Lung (tissue), 12 donors: ENCODE data around the gene HOXB9. TPM values are rescaled to one million over a fixed set of nuclear protein-coding genes. Genes with fewer than 3 reads are reported as not detected.

Experiments
- ATAC-seq: fragments of 200-7000 bp; cut with Tn5 transposase; one replicate; pipeline ENCODE4 v1.9.1; 2020; ENCODE audit warnings: moderate number of reproducible peaks; ENCODE audit not compliant: insufficient read depth, low FRiP score
- DNase-seq, 3 donors: peaks; one replicate each; pipeline ENCODE4 v3.0.0-alpha.2; 2013 to 2017
- H3K27ac ChIP-seq, 2 donors: one replicate each; pipeline ENCODE4 v1.5.1; 2013; ENCODE audit warnings: mild to moderate bottlenecking in 2 of 2, moderate library complexity in 2 of 2, control low read depth in 1 of 2, inconsistent platforms in 1 of 2, low read depth in 1 of 2, low read length in 1 of 2
- H3K27me3 ChIP-seq, 3 donors: one replicate each; pipeline ENCODE4 v1.5.1; 2013; ENCODE audit warnings: low read length in 2 of 3; ENCODE audit not compliant: control insufficient read depth in 3 of 3, insufficient read depth in 3 of 3
- H3K36me3 ChIP-seq, 4 donors: one replicate each; pipeline ENCODE4 v1.5.1; 2013; ENCODE audit warnings: low read length in 4 of 4, mild to moderate bottlenecking in 1 of 4, moderate library complexity in 1 of 4; ENCODE audit not compliant: control insufficient read depth in 4 of 4, insufficient read depth in 4 of 4
- H3K4me1 ChIP-seq, 5 donors: one replicate each; pipeline ENCODE4 v1.5.1; 2013; ENCODE audit warnings: low read length in 5 of 5, mild to moderate bottlenecking in 2 of 5, moderate library complexity in 1 of 5; ENCODE audit not compliant: control insufficient read depth in 5 of 5, insufficient read depth in 5 of 5
- H3K4me3 ChIP-seq: one replicate; pipeline ENCODE4 v1.5.1; 2013; ENCODE audit warnings: mild to moderate bottlenecking, control low read depth, moderate library complexity
- H3K9ac ChIP-seq, 2 donors: one replicate each; pipeline ENCODE4 v1.5.1; 2013; ENCODE audit warnings: low read length in 2 of 2, control low read depth in 1 of 2; ENCODE audit not compliant: insufficient read depth in 1 of 2
- H3K9me3 ChIP-seq, 4 donors: one replicate each; pipeline ENCODE4 v1.5.1; 2013; ENCODE audit warnings: low read length in 3 of 4, mild to moderate bottlenecking in 1 of 4, moderate library complexity in 1 of 4; ENCODE audit not compliant: control insufficient read depth in 4 of 4, insufficient read depth in 3 of 4
- WGBS, 2 donors: extraction: QIAGEN DNeasy Blood & Tissue Kit; methylation state at CpG; one replicate each; pipeline ENCODE4 v1.1.7; 2013; 5-methylcytosine and 5-hydroxymethylcytosine counted together
- polyA plus RNA-seq, 2 donors: library from polyadenylated mRNA; stranded (reverse); fragments of 200-250 nt; gene quantifications; one replicate each; pipeline ENCODE4 v1.2.1, GENCODE V29; 2013
- total RNA-seq, 2 donors: library from RNA; depleted of rRNA in 1 of 2; stranded (reverse); fragments of >200 nt in 1 of 2; gene quantifications; one replicate each; pipeline ENCODE4 v1.2.1, GENCODE V29; 2014 to 2021
- TF ChIP-seq, protein P1 (sequence below): IDR thresholded peaks from 2 replicates; pipeline ENCODE4 v1.5.1; 2012; ENCODE audit warnings: mild to moderate bottlenecking; ENCODE audit errors: control extremely low read depth, extremely low read depth
- donor health status: control.
- donor health status: control.
- donor health status: Bipolar disorder and iron deficiency.
- donor health status: healthy.
- donor health status: DM: yes; HTN: yes; CAD: no.

Gene HOXB9
- total and polyA plus RNA-seq, 4 donors: 0.18 TPM; not detected in 3

DNA sequence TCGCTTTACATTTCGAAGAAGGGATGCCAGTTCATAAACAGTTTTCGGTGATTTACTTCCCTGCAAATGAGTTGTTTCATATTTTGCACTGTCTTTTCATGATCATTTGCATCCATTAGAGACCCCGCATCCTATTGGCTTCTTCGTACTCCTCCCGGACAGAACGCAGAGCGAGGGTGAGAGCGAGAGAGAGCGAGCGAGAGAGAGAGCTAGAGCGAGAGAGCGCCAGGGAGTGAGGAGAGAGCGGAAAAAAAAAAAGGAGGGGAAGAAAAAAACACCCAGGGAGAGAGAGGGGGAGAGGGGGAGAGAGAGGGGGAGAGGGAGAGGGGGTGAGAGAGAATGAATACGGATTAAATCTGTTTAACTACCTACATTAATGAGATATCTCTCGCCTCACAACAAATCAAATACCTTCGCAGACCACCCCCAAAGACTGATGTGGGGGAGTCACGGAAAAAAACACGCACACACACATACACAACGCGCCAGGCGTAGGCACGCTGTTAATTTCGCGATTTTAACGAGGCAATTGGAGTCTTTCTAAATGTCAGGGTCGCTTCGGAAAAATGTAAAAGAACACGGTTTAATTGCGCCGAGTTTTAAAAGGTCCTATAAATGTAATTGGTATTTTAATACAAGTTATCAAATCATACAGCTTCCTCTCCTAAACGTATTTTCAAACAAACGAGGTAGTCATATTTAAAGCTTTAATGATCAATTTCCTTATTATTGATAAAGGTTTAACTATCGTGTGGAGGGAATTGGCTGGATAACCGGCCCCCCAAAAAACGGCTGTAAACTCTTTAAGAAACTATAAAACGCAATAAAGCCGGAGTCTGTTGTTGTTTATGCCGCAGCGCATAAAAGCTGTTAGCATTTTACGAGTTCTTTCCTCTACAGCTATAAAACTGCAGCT is 10.9 kb downstream of the HOXB9 start, which contains the start of gene HOXB8:
Gene HOXB8 (minus strand): TSS at position 246 of the 916 bp plus-strand sequence. CDS start 588 bp downstream, outside the sequence.
- H3K4me1 ChIP-seq: peaks cover 0 to 25% (median 4%) of the 10 kb centered on the region in 5 donors
- 12 to 16% methylated on average over 41 of the region's 41 CpGs for WGBS, 2 donors
- H3K9me3 ChIP-seq: peaks cover 0 to 2% (median 0%) of the 10 kb centered on the region in 4 donors
- ATAC-seq (no peak), DNase-seq (peak in 1 of 3 donors; percentile 57)
- H3K36me3 ChIP-seq: no peaks in the 10 kb centered on the region
- no peak within 1 kb of the TSS for H3K27ac ChIP-seq
- H3K27me3 ChIP-seq: peaks cover 12 to 87% (median 68%) of the 10 kb centered on the region in 3 donors
- TF ChIP-seq, protein P1, sequence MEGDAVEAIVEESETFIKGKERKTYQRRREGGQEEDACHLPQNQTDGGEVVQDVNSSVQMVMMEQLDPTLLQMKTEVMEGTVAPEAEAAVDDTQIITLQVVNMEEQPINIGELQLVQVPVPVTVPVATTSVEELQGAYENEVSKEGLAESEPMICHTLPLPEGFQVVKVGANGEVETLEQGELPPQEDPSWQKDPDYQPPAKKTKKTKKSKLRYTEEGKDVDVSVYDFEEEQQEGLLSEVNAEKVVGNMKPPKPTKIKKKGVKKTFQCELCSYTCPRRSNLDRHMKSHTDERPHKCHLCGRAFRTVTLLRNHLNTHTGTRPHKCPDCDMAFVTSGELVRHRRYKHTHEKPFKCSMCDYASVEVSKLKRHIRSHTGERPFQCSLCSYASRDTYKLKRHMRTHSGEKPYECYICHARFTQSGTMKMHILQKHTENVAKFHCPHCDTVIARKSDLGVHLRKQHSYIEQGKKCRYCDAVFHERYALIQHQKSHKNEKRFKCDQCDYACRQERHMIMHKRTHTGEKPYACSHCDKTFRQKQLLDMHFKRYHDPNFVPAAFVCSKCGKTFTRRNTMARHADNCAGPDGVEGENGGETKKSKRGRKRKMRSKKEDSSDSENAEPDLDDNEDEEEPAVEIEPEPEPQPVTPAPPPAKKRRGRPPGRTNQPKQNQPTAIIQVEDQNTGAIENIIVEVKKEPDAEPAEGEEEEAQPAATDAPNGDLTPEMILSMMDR: no peak
- no peak within 1 kb of the TSS for H3K4me3 ChIP-seq
- no peak within 1 kb of the TSS for H3K9ac ChIP-seq

DNA sequence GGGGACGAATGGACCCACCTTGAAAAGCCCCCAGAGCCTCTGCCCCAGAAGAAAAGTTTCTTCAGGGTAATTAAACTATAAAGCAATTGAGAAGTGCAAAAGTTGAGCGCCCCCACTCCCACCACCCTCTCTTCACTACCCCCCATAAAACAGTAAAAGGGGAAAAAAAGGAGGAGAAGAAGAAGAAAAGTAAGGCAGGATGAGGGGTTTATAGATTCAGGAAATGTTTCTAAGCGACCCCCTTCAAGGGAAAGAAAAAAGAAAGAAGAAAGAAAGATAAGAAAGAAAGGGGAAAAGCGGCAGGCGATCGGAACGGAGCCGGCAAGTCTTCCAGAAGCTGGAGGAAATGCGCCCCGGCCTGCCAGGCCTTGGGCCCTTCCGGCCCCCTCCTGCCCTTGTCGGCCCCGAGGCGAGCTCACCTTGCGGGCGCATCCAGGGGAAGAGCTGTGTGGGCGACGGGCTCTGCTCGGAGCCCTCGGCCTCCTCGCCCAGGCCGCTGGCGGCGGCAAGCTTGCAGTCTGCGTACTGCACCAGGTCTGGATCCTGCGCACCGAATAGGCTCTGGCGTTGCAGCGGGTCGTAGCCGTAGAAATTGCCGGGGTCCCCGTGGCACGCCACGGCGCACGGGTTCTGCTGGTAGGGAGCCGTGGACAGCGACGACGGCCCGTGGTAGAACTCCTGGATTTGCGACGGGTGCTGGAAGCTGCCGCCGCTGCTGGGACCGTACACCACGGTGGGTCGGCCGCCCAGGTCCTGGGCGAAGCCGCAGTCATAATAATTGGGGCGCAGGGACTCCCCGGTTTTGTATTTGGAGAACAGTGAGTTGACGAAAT is 12.1 kb downstream of the HOXB9 start:
- H3K9ac ChIP-seq: no peak overlapping the region
- no peak overlapping the region for H3K4me3 ChIP-seq
- ATAC-seq: no peak
- H3K27ac ChIP-seq: no peak overlapping the region
- no peaks in the 10 kb centered on the region for H3K36me3 ChIP-seq
- TF ChIP-seq, protein P1: no peak
- peaks cover 0 to 26% (median 4%) of the 10 kb centered on the region in 5 donors for H3K4me1 ChIP-seq
- H3K9me3 ChIP-seq: no peaks in the 10 kb centered on the region
- peak in 1 of 3 donors; percentile 61 for DNase-seq
- whole genome bisulfite sequencing, 2 donors: 5 to 10% methylated on average over 55 of the region's 55 CpGs
- peaks cover 12 to 81% (median 62%) of the 10 kb centered on the region in 3 donors for H3K27me3 ChIP-seq

DNA sequence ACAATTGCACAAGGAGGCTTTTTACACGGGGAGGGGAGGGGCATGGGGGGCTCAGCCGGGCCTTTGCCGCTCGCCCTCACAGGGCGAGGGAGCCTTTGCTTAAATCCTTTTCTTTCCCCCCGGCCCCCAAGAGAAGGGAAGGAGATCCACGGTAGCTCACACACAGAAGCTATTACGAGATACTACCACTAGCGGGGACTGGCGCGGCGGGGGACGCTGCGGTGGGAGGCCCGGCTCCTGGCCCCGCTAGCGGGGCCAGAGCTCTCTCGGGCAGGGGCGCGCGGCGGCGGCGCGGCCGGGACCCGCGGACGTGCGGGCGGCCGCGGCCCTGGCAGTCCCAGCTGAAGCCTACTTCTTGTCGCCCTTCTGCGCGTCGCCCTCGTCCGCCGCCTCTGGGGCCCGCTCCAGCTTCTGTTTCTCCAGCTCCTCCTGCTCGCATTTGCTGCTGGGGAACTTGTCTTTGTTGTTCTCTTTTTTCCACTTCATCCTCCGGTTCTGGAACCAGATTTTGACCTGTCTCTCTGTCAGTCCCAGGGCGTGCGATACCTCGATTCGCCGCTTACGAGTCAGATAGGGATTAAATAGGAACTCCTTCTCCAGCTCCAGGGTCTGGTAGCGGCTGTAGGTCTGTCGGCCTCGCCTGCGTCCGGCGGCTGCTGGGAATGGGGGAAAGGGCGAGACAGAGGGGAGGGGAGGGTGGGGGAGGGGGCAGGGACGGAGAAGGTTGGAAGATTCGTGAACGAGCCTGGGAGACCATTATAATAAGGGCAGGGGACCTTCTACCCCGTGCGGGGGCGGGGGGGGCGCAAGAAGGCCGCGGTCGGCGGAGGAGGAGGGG is 13.1 kb downstream of the HOXB9 start:
- Histone ChIP-seq H3K9ac (peak overlapping the region in 1 of 2 donors; percentile 46), H3K4me3 (no peak overlapping the region), H3K4me1 (peaks cover 0 to 21% (median 4%) of the 10 kb centered on the region in 5 donors), H3K27me3 (peaks cover 12 to 79% (median 57%) of the 10 kb centered on the region in 3 donors), H3K36me3 (no peaks in the 10 kb centered on the region), H3K9me3 (no peaks in the 10 kb centered on the region), H3K27ac (peak overlapping the region in 1 of 2 donors; percentile 1)
- ATAC-seq (no peak), DNase-seq (peak; percentile 70 to 79 (median 72))
- WGBS, 2 donors: 2 to 3% methylated on average over 64 to 67 of the region's 67 CpGs
- TF ChIP-seq, protein P1: no peak
